NB4 (cell line): ENCODE data around the gene YIPF2.

Source experiments
- POLR2A ChIP-seq: IDR thresholded peaks from 2 replicates; pipeline ENCODE4 v1.6.1; 2011; ENCODE audit warnings: mild to moderate bottlenecking; ENCODE audit not compliant: insufficient read length; ENCODE audit errors: extremely low read depth
- TF ChIP-seq, protein P1 (sequence below): IDR thresholded peaks from one replicate; pipeline ENCODE4 v1.5.1; 2012; ENCODE audit warnings: low read depth, low read length
- TF ChIP-seq, protein P2 (sequence below): IDR thresholded peaks from 2 replicates; pipeline ENCODE4 v1.6.1; 2011; ENCODE audit warnings: low read depth, low read length

DNA sequence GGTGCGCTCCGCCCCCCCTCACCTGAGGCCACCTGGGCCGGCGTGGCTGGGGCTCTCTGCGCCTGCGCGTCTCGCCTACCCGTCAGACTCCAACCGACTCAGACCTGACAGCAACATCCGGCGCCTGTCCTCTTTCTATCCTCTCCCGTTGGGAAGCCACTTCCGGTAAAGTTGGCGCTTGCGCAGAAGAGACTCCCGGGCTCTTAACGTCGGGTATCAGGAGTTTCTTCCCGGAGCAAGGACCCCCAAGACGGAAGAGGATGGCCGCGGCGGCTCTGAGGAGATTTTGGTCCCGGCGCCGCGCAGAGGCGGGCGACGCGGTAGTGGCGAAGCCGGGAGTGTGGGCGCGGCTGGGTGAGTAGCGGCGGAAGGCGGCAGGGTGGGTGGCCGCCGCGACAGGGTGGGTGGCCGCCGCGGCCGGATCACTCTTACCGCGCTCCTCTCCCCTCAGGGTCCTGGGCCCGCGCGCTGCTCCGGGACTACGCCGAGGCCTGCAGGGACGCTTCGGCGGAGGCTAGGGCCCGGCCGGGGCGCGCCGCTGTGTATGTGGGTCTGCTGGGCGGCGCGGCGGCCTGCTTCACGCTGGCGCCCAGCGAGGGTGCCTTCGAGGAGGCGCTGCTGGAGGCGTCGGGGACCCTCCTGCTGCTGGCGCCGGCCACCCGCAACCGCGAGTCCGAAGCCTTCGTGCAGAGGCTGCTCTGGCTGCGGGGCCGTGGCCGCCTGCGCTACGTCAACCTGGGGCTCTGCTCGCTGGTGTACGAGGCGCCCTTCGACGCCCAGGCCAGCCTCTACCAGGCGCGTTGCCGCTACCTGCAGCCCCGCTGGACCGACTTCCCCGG, at the start of gene YIPF2, which contains the start of gene TIMM29:
- peak; percentile 44 for TF ChIP-seq POLR2A
- TF ChIP-seq, protein P1, sequence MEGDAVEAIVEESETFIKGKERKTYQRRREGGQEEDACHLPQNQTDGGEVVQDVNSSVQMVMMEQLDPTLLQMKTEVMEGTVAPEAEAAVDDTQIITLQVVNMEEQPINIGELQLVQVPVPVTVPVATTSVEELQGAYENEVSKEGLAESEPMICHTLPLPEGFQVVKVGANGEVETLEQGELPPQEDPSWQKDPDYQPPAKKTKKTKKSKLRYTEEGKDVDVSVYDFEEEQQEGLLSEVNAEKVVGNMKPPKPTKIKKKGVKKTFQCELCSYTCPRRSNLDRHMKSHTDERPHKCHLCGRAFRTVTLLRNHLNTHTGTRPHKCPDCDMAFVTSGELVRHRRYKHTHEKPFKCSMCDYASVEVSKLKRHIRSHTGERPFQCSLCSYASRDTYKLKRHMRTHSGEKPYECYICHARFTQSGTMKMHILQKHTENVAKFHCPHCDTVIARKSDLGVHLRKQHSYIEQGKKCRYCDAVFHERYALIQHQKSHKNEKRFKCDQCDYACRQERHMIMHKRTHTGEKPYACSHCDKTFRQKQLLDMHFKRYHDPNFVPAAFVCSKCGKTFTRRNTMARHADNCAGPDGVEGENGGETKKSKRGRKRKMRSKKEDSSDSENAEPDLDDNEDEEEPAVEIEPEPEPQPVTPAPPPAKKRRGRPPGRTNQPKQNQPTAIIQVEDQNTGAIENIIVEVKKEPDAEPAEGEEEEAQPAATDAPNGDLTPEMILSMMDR = no peak
- TF ChIP-seq, protein P2, sequence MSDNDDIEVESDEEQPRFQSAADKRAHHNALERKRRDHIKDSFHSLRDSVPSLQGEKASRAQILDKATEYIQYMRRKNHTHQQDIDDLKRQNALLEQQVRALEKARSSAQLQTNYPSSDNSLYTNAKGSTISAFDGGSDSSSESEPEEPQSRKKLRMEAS = peak; percentile 54; the same call in 1 of the 2 replicates
